Measurements from ENCODE around the gene PTTG1.

Gene PTTG1

DNA sequence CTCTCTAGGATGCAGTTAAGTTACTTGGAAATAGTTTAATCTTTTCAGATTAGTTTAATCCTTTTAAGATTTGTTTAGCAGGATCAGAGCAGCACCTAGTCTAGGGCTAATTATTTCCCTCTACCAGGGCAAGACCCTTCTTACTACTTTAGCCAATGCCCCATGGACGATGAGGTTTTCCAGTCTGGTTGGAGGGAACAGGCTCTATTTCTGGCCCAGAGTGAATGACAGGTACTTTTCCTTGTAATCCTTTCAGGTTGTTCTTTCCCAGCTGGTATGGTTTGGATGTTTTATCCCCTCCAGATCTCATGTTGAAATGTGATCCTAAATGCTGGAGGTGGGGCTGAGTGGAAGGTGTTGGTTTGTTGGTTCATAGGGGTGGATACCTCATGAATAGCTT lies 27.2 kb downstream of the PTTG1 start:
- TF ChIP-seq, protein P1, sequence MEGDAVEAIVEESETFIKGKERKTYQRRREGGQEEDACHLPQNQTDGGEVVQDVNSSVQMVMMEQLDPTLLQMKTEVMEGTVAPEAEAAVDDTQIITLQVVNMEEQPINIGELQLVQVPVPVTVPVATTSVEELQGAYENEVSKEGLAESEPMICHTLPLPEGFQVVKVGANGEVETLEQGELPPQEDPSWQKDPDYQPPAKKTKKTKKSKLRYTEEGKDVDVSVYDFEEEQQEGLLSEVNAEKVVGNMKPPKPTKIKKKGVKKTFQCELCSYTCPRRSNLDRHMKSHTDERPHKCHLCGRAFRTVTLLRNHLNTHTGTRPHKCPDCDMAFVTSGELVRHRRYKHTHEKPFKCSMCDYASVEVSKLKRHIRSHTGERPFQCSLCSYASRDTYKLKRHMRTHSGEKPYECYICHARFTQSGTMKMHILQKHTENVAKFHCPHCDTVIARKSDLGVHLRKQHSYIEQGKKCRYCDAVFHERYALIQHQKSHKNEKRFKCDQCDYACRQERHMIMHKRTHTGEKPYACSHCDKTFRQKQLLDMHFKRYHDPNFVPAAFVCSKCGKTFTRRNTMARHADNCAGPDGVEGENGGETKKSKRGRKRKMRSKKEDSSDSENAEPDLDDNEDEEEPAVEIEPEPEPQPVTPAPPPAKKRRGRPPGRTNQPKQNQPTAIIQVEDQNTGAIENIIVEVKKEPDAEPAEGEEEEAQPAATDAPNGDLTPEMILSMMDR (IDR thresholded peaks at IDR 0.05; ENCODE audit: extremely low read depth, insufficient read depth, missing control alignments), result no peak
- DNase-seq (ENCODE audit: low spot score), result no peak
- in situ Hi-C loops (cut with MboI; ENCODE audit: low pct_unique_long_range_greater_than_20kb, low sequenced_read_pairs, unreplicated experiment), result no loop called here

DNA sequence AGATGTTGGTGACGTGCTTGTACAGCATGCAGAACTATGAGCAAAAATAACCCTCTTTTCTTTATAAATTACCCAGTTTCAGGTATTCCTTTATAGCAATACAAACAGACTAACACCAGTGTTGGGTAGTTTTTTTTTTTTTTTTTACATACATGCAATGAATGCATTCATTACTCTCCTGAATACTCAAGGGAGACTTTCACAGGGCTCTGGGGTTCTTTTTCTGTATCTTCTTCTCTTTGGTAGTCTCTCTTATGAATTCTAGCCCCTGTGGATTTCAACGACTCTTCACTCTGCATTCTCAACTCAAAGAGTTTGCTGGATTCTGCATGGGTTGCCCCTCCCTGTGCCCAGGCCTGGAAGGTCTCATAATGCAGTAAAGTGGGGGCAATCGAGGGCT lies 27.8 kb downstream of the PTTG1 start:
- in situ Hi-C loops (cut with MboI; ENCODE audit: low pct_unique_long_range_greater_than_20kb, low sequenced_read_pairs, unreplicated experiment), result no loop called here

DNA sequence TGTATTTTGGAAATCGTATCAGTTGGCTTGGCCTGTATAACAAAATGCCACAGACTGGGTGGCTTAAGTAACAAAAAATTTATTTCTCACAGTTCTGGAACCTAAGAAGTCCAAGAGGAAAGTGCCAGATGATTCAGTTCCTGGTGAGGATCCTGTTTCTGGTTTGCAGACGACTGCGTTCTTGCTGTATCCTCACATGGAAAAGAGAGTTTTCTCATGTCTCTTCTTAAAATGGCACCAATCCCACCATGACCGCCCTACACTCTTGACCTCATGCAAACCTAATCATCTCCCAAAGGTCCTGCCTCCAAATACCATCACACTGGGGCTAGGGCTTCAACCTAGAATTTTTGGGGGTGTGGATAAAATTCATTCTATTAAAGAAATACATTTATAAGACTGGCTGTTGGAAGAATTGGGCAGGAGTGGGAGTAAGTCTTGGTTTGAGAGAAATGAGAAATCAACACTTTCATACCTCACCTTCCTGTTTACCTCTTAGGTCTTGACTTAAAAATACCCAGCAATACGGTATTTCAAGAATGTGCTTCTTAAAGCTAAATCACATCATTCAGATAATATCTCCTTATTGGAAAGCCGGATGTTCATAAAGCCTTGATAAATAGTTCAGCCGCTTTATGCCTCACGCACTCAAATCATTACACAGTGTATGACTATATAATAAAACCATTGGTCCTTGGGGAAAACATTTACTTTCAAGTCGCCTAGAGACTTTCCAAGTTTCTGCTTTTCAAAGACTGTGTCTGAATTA lies 28.7 kb downstream of the PTTG1 start:
- in situ Hi-C loops (cut with MboI; ENCODE audit: low pct_unique_long_range_greater_than_20kb, low sequenced_read_pairs, unreplicated experiment), result no loop called here
- TF ChIP-seq, protein P1 (IDR thresholded peaks at IDR 0.05; ENCODE audit: extremely low read depth, insufficient read depth, missing control alignments), result no peak
- no peak for DNase-seq (ENCODE audit: low spot score)

More for the DNA sequence above, 27.8 kb downstream of the PTTG1 start:
- TF ChIP-seq, protein P1 (IDR thresholded peaks at IDR 0.05; ENCODE audit: extremely low read depth, insufficient read depth, missing control alignments), result no peak
- no peak for DNase-seq (ENCODE audit: low spot score)

DNA sequence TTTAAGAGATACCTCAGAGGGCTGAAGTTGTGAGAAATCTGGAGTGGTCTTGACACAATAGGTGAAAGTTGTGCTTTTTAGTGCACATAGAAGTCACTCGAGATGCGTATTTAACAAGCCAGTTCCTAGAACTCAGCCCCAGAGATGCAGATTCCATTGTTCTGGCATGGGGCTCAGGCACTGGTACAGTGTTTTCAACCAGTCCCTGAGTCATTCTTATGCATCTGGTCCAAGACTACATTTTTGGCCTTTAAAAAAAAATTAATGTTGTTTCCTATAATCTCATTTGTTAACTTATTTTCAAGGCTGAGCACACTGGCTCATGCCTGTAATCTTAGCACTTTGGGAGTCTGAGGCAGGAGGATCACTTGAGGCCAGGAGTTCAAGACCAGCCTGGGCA lies 29.6 kb downstream of the PTTG1 start:
- no peak for DNase-seq (ENCODE audit: low spot score)
- in situ Hi-C loops (cut with MboI; ENCODE audit: low pct_unique_long_range_greater_than_20kb, low sequenced_read_pairs, unreplicated experiment), result no loop called here
- TF ChIP-seq, protein P1 (IDR thresholded peaks at IDR 0.05; ENCODE audit: extremely low read depth, insufficient read depth, missing control alignments), result no peak

DNA sequence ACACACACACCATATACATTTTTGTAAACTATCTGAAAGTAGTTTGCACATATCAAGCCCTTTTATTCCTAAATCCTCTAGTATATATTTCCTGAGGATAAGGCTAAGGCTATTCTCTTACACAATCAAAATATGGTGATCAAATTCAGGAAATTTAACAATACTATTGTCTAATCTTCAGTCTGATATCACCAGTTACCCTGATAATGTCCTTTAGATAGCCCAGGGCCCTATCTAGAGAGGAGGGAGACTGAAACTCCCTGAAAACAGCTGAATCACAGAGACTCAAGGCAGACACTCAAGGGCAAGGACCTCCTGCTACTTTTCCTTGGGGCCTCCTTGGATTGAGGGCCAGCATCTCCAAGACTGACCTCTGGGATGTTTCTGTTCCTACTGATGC lies 30.4 kb downstream of the PTTG1 start:
- TF ChIP-seq, protein P1 (IDR thresholded peaks at IDR 0.05; ENCODE audit: extremely low read depth, insufficient read depth, missing control alignments), result no peak
- DNase-seq (ENCODE audit: low spot score), result no peak
- in situ Hi-C loops (cut with MboI; ENCODE audit: low pct_unique_long_range_greater_than_20kb, low sequenced_read_pairs, unreplicated experiment), result no loop called here

DNA sequence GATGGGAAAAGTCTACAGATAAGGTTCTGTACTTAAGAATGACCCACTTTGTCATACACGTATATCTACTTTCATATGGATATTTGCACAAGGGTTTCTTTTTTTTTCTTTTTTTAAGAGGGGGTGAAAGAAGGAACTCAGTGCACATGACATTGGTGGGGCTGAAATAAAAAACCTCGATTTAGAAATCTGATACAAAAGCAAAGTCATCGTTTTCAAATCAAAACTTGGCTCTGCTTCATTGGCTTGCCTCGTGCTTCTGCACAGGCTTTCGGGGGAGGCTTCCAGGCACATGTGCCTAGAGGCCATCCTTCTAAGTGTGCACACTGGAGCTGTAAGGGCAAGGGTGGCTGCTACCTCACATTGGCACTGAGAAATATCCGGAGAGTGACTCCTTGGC lies 31.1 kb downstream of the PTTG1 start:
- no peak for DNase-seq (ENCODE audit: low spot score)
- in situ Hi-C loops (cut with MboI; ENCODE audit: low pct_unique_long_range_greater_than_20kb, low sequenced_read_pairs, unreplicated experiment), result no loop called here
- TF ChIP-seq, protein P1 (IDR thresholded peaks at IDR 0.05; ENCODE audit: extremely low read depth, insufficient read depth, missing control alignments), result no peak

Data from GM13977 (cell line).